GM21526 (cell line): ENCODE measurements around the gene NBPF6.
"Not testable (repeated sequence)": the region's sequence is repeated elsewhere in the genome, so short reads cannot be mapped to it uniquely, and the experiment has no call there.

Experiments
- ATAC-seq: cut with Tn5 transposase; IDR thresholded peaks from one replicate; pipeline ENCODE4 v1.9.1; 2021; ENCODE audit warnings: moderate library complexity; ENCODE audit not compliant: unreplicated experiment, low FRiP score

The NBPF6 gene

GRCh38 chr1:108495008-108495407, 44.9 kb downstream of the NBPF6 start:
- not testable (repeated sequence) for ATAC-seq

GRCh38 chr1:108496856-108497255, 46.7 kb downstream of the NBPF6 start:
- not testable (repeated sequence) for ATAC-seq

GRCh38 chr1:108502138-108502537, 52.0 kb downstream of the NBPF6 start:
- ATAC-seq, result no peak

- ATAC-seq, result no peak
Measured at GRCh38 chr1:108502624-108503023, 52.5 kb downstream of the NBPF6 start.

GRCh38 chr1:108503062-108503733, 53.1 kb downstream of the NBPF6 start:
- no peak for ATAC-seq

- ATAC-seq, result no peak
Measured at GRCh38 chr1:108504447-108504846, 54.3 kb downstream of the NBPF6 start.

DNA sequence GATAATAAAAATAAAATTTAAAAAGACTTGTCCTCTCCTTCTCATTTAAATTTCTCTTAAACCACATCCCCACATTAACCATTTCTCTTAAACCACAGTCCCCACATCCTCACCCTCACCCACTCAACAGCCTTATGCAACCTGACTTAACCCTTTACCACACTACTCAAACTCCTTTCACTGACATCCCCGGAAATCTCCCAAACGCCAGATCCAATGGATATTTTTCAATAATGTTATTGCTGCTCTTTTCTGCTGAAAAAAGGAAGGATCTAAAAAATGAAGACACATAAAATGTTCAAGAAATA, 55.6 kb downstream of the NBPF6 start:
- ATAC-seq, result no peak

GRCh38 chr1:108511764-108512163, 61.6 kb downstream of the NBPF6 start:
- no peak for ATAC-seq

- no peak for ATAC-seq
Measured at GRCh38 chr1:108512239-108513043, 62.3 kb downstream of the NBPF6 start.

DNA sequence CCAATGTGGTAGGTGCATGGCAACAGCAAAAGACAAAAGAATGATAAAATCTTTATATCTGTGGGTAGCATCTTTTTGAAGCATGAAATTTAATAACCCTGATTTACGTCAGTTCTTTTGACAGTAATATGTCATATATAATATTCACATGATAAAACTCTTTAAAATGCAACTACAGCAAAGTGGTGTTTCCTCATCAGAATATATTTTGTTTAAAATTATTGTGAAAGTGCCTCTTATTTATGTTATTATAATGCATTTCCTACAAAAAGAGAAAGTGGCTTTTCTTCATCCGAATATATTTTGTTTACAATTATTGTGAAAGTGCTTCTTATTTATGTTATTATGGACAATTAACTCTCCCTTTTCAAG, 62.9 kb downstream of the NBPF6 start:
- no peak for ATAC-seq

DNA sequence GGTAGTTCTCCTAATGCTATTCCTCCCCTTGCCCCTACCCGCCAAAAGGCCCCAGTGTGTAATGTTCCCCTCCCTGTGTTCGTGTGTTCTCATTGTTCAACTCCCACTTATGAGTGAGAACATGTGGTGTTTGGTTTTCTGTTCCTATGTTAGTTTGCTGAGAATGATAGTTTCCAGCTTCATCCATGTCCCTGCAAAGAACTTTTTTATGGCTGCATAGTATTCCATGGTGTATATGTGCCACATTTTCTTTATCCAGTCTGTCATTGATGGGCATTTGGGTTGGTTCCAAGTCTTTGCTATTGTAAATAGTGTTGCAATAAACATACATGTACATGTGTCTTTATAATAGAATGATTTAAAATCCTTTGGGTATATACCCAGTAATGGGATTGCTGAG, 63.8 kb downstream of the NBPF6 start:
- ATAC-seq, result not testable (repeated sequence)

- not testable (repeated sequence) for ATAC-seq
Measured at GRCh38 chr1:108517301-108517897, 67.3 kb downstream of the NBPF6 start.
